Central memory CD8-positive, alpha-beta T cell (primary cell): ENCODE results near the gene RGS1.

Source experiments
- ATAC-seq: fragments of 150-1000 bp; cut with Tn5 transposase; replicated peaks from 2 replicates; pipeline ENCODE4 v1.10.0; 2022; ENCODE audit warnings: mild to moderate bottlenecking, moderate FRiP score, moderate number of reproducible peaks; ENCODE audit not compliant: poor library complexity, severe bottlenecking; ENCODE audit errors: extremely low read depth
- DNase-seq, 2 donors: peaks; one replicate each; pipeline ENCODE4 v3.0.0; 2021; ENCODE audit warnings: low spot score in 2 of 2
- H3K27ac Mint-ChIP-seq: one replicate; pipeline ENCODE4 v1.8.0; 2022; ENCODE audit warnings: low read depth, mild to moderate bottlenecking, moderate library complexity, mixed read lengths
- H3K27me3 Mint-ChIP-seq: one replicate; pipeline ENCODE4 v1.8.0; 2022; ENCODE audit warnings: mixed read lengths
- H3K36me3 Mint-ChIP-seq: one replicate; pipeline ENCODE4 v1.8.0; 2022; ENCODE audit warnings: mild to moderate bottlenecking, moderate library complexity, mixed read lengths; ENCODE audit not compliant: insufficient read depth
- H3K4me1 Mint-ChIP-seq: one replicate; pipeline ENCODE4 v1.8.0; 2022; ENCODE audit warnings: mixed read lengths
- H3K4me3 Mint-ChIP-seq: one replicate; pipeline ENCODE4 v1.8.0; 2022; ENCODE audit warnings: mild to moderate bottlenecking, moderate library complexity, mixed read lengths
- H3K9me3 Mint-ChIP-seq: one replicate; pipeline ENCODE4 v1.8.0; 2022; ENCODE audit warnings: mixed read lengths

RGS1 gene

GRCh38 chr1:192598589-192598988 is 23.0 kb downstream of the RGS1 start:
- ATAC-seq (no peak), DNase-seq (no peak)
- Mint-ChIP-seq H3K36me3 (no peaks in the 10 kb centered on the region), H3K4me3 (no peak overlapping the region), H3K4me1 (peaks cover 24% of the 10 kb centered on the region), H3K9me3 (no peaks in the 10 kb centered on the region), H3K27ac (no peak overlapping the region), H3K27me3 (no peaks in the 10 kb centered on the region)

- Mint-ChIP-seq H3K36me3 (no peaks in the 10 kb centered on the region), H3K4me3 (no peak overlapping the region), H3K27ac (no peak overlapping the region), H3K4me1 (peaks cover 24% of the 10 kb centered on the region), H3K27me3 (no peaks in the 10 kb centered on the region), H3K9me3 (no peaks in the 10 kb centered on the region)
- ATAC-seq (no peak), DNase-seq (no peak)
Observed at GRCh38 chr1:192600275-192600674, 24.7 kb downstream of the RGS1 start.

- Mint-ChIP-seq H3K9me3 (no peaks in the 10 kb centered on the region), H3K36me3 (no peaks in the 10 kb centered on the region), H3K4me3 (no peak overlapping the region), H3K4me1 (peaks cover 29% of the 10 kb centered on the region), H3K27me3 (no peaks in the 10 kb centered on the region), H3K27ac (no peak overlapping the region)
- DNase-seq = no peak
- no peak for ATAC-seq
Observed at GRCh38 chr1:192601143-192601542, 25.6 kb downstream of the RGS1 start.

- DNase-seq = no peak
- Mint-ChIP-seq H3K9me3 (no peaks in the 10 kb centered on the region), H3K4me1 (peaks cover 29% of the 10 kb centered on the region), H3K4me3 (no peak overlapping the region), H3K27ac (no peak overlapping the region), H3K27me3 (no peaks in the 10 kb centered on the region), H3K36me3 (no peaks in the 10 kb centered on the region)
- ATAC-seq = no peak
Observed at GRCh38 chr1:192601567-192601966, 26.0 kb downstream of the RGS1 start.

GRCh38 chr1:192602757-192603156 is 27.2 kb downstream of the RGS1 start:
- H3K27ac Mint-ChIP-seq = no peak overlapping the region
- no peak for ATAC-seq

GRCh38 chr1:192603218-192603787 is 27.7 kb downstream of the RGS1 start:
- DNase-seq (no peak), ATAC-seq (no peak)
- peaks cover 29% of the 10 kb centered on the region for H3K4me1 Mint-ChIP-seq
- no peaks in the 10 kb centered on the region for H3K27me3 Mint-ChIP-seq
- H3K36me3 Mint-ChIP-seq = no peaks in the 10 kb centered on the region
- H3K9me3 Mint-ChIP-seq = no peaks in the 10 kb centered on the region
- peak overlapping the region; percentile 3 for H3K27ac Mint-ChIP-seq
- no peak overlapping the region for H3K4me3 Mint-ChIP-seq

More at GRCh38 chr1:192602757-192603156, 27.2 kb downstream of the RGS1 start:
- no peaks in the 10 kb centered on the region for H3K36me3 Mint-ChIP-seq
- H3K27me3 Mint-ChIP-seq = no peaks in the 10 kb centered on the region
- no peaks in the 10 kb centered on the region for H3K9me3 Mint-ChIP-seq
- H3K4me1 Mint-ChIP-seq = peaks cover 29% of the 10 kb centered on the region
- no peak for DNase-seq
- H3K4me3 Mint-ChIP-seq = no peak overlapping the region

GRCh38 chr1:192604979-192605620 is 29.5 kb downstream of the RGS1 start:
- Mint-ChIP-seq H3K4me1 (peaks cover 43% of the 10 kb centered on the region), H3K36me3 (peaks cover 2% of the 10 kb centered on the region), H3K27me3 (no peaks in the 10 kb centered on the region), H3K9me3 (no peaks in the 10 kb centered on the region), H3K4me3 (no peak overlapping the region), H3K27ac (peak overlapping the region; percentile 82)
- no peak for ATAC-seq
- no peak for DNase-seq

GRCh38 chr1:192608671-192609070 is 33.1 kb downstream of the RGS1 start:
- Mint-ChIP-seq H3K9me3 (no peaks in the 10 kb centered on the region), H3K27ac (peak overlapping the region; percentile 62), H3K4me3 (peak overlapping the region; percentile 10), H3K4me1 (peaks cover 19% of the 10 kb centered on the region), H3K27me3 (no peaks in the 10 kb centered on the region), H3K36me3 (peaks cover 2% of the 10 kb centered on the region)
- DNase-seq (no peak), ATAC-seq (no peak)

GRCh38 chr1:192609110-192610079 is 33.8 kb downstream of the RGS1 start:
- H3K4me1 Mint-ChIP-seq = peaks cover 19% of the 10 kb centered on the region
- DNase-seq (peak; percentile 35 to 75), ATAC-seq (peak; percentile 98)
- H3K27ac Mint-ChIP-seq = peak overlapping the region; percentile 62
- H3K9me3 Mint-ChIP-seq = no peaks in the 10 kb centered on the region
- H3K36me3 Mint-ChIP-seq = peaks cover 2% of the 10 kb centered on the region
- peak overlapping the region; percentile 10 for H3K4me3 Mint-ChIP-seq
- no peaks in the 10 kb centered on the region for H3K27me3 Mint-ChIP-seq

- DNase-seq = no peak
- peaks cover 19% of the 10 kb centered on the region for H3K4me1 Mint-ChIP-seq
- no peaks in the 10 kb centered on the region for H3K27me3 Mint-ChIP-seq
- no peaks in the 10 kb centered on the region for H3K9me3 Mint-ChIP-seq
- no peak overlapping the region for H3K27ac Mint-ChIP-seq
- ATAC-seq = no peak
- H3K4me3 Mint-ChIP-seq = no peak overlapping the region
- H3K36me3 Mint-ChIP-seq = peaks cover 4% of the 10 kb centered on the region
Observed at GRCh38 chr1:192610112-192610889, 34.7 kb downstream of the RGS1 start.

GRCh38 chr1:192615055-192615454 is 39.5 kb downstream of the RGS1 start:
- DNase-seq (no peak), ATAC-seq (no peak)
- Mint-ChIP-seq H3K27ac (no peak overlapping the region), H3K4me3 (no peak overlapping the region), H3K27me3 (no peaks in the 10 kb centered on the region), H3K4me1 (no peaks in the 10 kb centered on the region), H3K9me3 (no peaks in the 10 kb centered on the region), H3K36me3 (peaks cover 1% of the 10 kb centered on the region)

GRCh38 chr1:192620071-192620635 is 44.6 kb downstream of the RGS1 start:
- ATAC-seq = no peak

More at GRCh38 chr1:192620071-192620635, 44.6 kb downstream of the RGS1 start:
- Mint-ChIP-seq H3K27me3 (peaks cover 24% of the 10 kb centered on the region), H3K9me3 (no peaks in the 10 kb centered on the region), H3K27ac (no peak overlapping the region), H3K4me3 (no peak overlapping the region), H3K4me1 (no peaks in the 10 kb centered on the region), H3K36me3 (no peaks in the 10 kb centered on the region)
- DNase-seq = no peak
